WI38 (cell line): ENCODE data around the gene TMEM184B.

Experiments
- H3K4me3 ChIP-seq: 2 replicates; pipeline ENCODE4 v1.5.1; 2011; ENCODE audit warnings: low read depth, mild to moderate bottlenecking, control low read depth, low read length
- CTCF ChIP-seq: IDR thresholded peaks from 2 replicates; pipeline ENCODE4 v1.5.1; 2012; ENCODE audit warnings: low read depth, mild to moderate bottlenecking, control low read depth, low read length

Gene TMEM184B

GRCh38 chr22:38173641-38173906 is 99.2 kb downstream of the TMEM184B start:
- no peak for TF ChIP-seq CTCF
- no peak overlapping the region for H3K4me3 ChIP-seq

GRCh38 chr22:38172832-38173640 is 99.8 kb downstream of the TMEM184B start:
- TF ChIP-seq CTCF, result no peak
- H3K4me3 ChIP-seq, result no peak overlapping the region

- H3K4me3 ChIP-seq, result no peak overlapping the region
- TF ChIP-seq CTCF, result no peak
These were observed 100.6 kb downstream of the TMEM184B start for GRCh38 chr22:38171927-38172831.

- H3K4me3 ChIP-seq, result no peak overlapping the region
- TF ChIP-seq CTCF, result no peak
These were observed 102.3 kb downstream of the TMEM184B start for GRCh38 chr22:38170469-38170868.
